Skin epidermis (tissue), 12 donors: ENCODE measurements around the gene TMEM11.
"Not testable (repeated sequence)": the region's sequence is repeated elsewhere in the genome, so short reads cannot be mapped to it uniquely, and the experiment has no call there.

Experiments
- H3K27ac ChIP-seq, 21 experiments: fragments of 200-600 bp; sonication (generic) in 11 of 21; one replicate each; pipeline ENCODE4 v1.5.0; 2020; ENCODE audit warnings: mild to moderate bottlenecking in 3 of 21, inconsistent platforms in 2 of 21, moderate library complexity in 2 of 21
- H3K4me3 ChIP-seq, 7 experiments: fragments of 200-600 bp; sonication (generic) in 2 of 7; one replicate each; pipeline ENCODE4 v1.5.0; 2020; ENCODE audit warnings: inconsistent platforms in 2 of 7, mild to moderate bottlenecking in 2 of 7, moderate library complexity in 1 of 7

Gene TMEM11

GRCh38 chr17:21243516-21244303 is 29.7 kb upstream of the TMEM11 start:
- Histone ChIP-seq H3K4me3 (no peak overlapping the region), H3K27ac (no peak overlapping the region)

DNA sequence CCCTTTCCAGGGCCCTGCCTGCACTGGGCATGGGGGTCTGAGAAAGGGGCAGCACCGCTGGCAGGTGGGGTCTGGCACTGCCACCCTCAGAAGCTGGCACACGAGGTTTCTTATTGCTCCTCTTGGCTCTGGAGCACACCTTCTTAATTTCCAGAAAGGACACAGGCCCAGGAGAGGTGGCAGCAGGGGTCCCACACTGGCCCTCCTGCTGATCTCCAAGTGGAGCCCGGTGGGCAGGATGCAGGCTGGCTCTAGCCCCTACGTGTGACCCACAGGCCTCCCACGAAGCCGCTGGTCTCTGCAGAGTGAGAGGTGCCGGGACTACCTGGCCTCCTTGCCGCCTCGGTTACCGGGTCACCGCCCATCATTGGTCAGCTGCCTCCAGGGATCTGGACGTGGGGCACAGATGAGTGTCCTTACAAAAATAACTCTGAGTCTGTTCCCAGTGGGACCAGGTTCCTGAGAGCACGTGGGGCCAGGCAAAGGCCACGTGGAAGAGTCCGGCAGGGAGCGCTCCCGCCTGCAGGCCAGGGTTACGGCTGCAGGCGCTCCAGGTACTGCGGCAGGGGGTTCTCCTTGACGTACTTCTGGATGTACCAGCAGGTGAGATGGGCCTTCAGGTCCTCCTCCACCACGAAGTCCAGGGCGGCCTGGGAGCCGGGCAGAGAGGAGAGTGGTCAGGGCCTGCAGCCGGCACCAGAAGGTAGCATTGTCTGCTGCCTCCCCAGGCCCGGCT is 29.0 kb upstream of the TMEM11 start:
- H3K4me3 ChIP-seq, result no peak overlapping the region
- peak overlapping the region in 3 of 21 experiments; percentile 3 to 23 (median 15) for H3K27ac ChIP-seq

- Histone ChIP-seq H3K27ac (peak overlapping the region in 4 of 21 experiments; percentile 3 to 23 (median 12)), H3K4me3 (no peak overlapping the region)
These were observed 28.2 kb upstream of the TMEM11 start for GRCh38 chr17:21242026-21242697.

DNA sequence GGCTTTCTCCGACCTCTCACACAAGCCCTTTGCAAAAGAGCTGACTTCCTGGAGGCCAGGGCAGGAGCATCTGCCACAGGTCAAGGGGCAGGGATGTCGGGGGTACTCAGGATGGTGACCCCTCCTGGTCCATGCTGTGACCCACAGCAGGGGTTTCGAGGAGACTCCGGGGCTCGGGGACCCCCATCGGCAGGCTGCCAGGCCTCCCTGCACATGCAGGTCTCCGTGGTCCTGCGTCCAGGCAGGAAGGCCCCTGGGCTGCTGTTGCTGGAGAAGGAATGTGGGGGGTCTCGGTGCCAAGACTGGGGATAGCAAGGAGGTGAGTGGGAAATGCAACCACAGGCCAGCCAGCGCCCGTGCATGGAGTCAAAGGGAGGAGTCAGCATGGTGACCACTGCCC is 27.6 kb upstream of the TMEM11 start:
- peak overlapping the region in 1 of 21 experiments; percentile 10 for H3K27ac ChIP-seq

GRCh38 chr17:21240369-21241055 is 26.6 kb upstream of the TMEM11 start:
- H3K4me3 ChIP-seq, result no peak overlapping the region

More for the DNA sequence above, 27.6 kb upstream of the TMEM11 start:
- H3K4me3 ChIP-seq, result no peak overlapping the region

DNA sequence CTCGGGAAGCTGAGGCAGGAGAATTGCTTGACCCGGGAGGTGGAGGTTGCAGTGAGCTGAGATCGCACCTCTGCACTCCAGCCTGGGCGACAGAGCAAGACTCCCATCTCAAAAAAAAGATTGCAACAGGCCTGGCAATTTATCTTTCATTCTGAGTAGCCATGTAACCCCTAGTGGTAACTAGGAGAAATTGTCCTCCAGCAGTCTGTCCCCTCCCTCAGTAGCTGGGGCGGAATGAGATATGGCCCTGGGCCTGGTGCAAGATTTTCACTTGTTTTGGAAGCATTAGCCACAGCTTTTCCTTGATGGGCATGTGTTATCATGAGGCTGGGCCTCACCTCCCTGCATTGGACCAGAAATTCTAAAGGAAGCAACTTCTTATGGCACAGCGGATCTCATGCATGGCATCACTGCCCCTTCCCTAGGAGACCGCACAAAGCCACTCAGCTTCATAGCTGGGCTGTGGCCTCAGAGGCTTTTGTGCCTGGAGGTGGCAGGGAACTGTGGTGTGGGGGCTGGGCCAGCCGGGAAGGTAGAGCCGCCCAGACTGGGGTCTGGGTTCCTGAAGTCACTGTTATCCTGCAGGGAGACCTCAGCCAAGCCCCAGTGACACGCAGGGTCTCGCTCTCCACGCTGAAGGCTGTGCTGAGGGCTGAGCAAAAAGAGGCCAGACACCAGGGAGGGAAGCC is 25.9 kb upstream of the TMEM11 start:
- Histone ChIP-seq H3K27ac (no peak overlapping the region), H3K4me3 (no peak overlapping the region)

More at GRCh38 chr17:21240369-21241055, 26.6 kb upstream of the TMEM11 start:
- H3K27ac ChIP-seq, result no peak overlapping the region

GRCh38 chr17:21235921-21236320 is 22.0 kb upstream of the TMEM11 start:
- Histone ChIP-seq H3K27ac (no peak overlapping the region), H3K4me3 (no peak overlapping the region)

GRCh38 chr17:21233581-21234347 is 19.8 kb upstream of the TMEM11 start:
- peak overlapping the region in 6 of 21 experiments; percentile 17 to 64 (median 38) for H3K27ac ChIP-seq

DNA sequence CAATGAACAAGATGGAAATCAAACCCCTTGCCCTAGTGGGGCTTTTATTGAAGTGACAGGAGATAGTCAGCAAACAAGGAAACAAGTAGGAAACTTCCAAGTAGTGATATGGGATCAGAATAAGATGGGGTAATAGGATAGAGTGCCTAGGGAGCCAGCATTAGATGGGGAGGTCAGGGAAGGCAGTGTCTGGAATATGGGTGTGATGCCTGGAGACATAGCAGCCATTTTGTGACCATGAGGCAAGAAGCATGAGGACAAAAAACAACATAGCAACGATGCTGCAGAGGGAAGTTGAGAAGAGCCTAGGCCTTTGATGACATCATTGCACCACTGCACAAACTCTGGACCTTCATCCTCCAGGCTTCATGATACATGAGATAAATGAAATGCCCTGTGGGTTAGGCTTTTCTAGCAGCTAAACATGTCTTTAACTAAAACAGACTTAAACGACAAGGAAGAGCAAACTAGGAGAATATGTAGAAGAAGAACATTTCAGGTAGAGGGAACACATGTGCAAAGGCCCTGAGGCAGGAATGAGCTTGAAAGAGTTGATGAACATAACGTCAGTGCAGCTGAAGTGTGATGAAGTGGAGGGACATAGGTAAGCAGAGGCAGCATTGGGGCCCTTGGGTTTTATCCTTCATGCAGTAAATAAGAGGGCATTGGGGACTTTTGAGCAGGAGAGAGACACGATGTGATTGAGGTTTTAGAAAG is 18.2 kb upstream of the TMEM11 start:
- no peak overlapping the region for H3K4me3 ChIP-seq
- no peak overlapping the region for H3K27ac ChIP-seq

More at GRCh38 chr17:21233581-21234347, 19.8 kb upstream of the TMEM11 start:
- H3K4me3 ChIP-seq, result no peak overlapping the region

DNA sequence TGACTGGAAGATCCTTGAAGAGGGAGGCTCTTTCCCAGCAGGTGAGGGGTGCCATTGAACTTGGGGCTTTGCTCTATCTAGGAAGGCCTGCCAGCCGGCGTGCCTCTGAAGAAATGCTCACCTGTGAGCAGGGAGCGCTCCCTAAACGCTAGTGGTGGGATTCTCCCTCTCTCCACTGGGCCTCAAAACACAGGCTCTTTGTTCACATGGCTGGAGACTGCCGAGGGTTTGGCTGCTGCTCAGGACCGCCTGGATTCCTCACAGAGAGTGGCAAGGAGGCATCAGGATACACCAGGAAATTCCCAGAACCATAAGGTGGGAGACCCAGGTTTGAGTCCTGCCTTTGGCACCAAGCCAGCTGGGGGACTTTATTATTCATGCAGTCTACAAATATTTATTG is 17.6 kb upstream of the TMEM11 start:
- Histone ChIP-seq H3K27ac (no peak overlapping the region), H3K4me3 (no peak overlapping the region)

GRCh38 chr17:21228845-21229244 is 14.9 kb upstream of the TMEM11 start:
- H3K27ac ChIP-seq, result no peak overlapping the region

GRCh38 chr17:21228111-21228510 is 14.2 kb upstream of the TMEM11 start:
- no peak overlapping the region for H3K4me3 ChIP-seq
- no peak overlapping the region for H3K27ac ChIP-seq

More at GRCh38 chr17:21228845-21229244, 14.9 kb upstream of the TMEM11 start:
- H3K4me3 ChIP-seq, result no peak overlapping the region

- H3K27ac ChIP-seq, H3K4me3 ChIP-seq: not testable (repeated sequence)
These were observed 13.3 kb upstream of the TMEM11 start for GRCh38 chr17:21227277-21227676.

DNA sequence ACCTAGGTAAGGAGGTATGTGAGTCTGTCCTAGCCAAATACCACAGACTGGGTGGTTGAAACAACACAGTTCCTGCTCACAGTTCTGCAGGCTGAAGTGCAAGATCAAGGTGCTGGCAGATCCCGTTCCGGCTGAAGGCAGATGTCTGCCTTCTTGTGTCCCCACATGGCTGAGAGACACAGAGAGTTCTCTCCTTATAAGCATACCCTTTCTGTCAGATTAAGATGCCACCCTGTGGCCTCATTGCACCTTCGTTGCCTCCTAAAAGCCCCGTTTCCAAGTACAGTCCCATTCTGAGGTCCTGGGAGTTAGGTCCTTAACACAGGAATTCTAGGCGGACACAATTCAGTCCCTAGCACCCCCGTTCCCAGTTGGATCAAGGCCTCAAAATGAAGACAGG is 9.1 kb upstream of the TMEM11 start:
- Histone ChIP-seq H3K4me3 (no peak overlapping the region), H3K27ac (no peak overlapping the region)

DNA sequence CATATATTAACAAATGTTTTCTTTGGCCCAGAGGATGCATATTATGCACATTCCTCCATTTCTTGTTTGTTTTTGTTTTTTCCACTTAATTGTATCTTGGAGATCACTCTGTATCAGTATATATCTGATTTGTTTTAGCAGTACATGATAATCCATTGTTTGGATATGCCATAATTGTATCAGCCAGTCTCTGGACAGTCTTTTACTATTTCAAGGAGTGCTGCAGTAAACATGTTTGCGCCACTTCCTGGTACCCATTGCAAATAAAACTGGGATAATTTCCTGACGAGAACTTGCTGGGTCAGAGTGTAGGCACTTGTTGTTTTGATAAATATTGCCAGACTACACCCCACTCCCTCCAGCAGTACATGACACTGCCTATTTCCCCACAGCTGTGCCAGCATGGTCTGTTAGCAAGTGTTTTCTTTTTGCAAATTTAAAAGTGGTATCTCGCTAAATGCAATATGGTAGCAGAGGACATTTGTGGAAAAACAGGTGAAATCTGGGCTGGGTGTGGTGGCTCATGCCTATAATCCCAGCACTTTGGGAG is 4.9 kb upstream of the TMEM11 start:
- Histone ChIP-seq H3K27ac (no peak overlapping the region), H3K4me3 (no peak overlapping the region)

DNA sequence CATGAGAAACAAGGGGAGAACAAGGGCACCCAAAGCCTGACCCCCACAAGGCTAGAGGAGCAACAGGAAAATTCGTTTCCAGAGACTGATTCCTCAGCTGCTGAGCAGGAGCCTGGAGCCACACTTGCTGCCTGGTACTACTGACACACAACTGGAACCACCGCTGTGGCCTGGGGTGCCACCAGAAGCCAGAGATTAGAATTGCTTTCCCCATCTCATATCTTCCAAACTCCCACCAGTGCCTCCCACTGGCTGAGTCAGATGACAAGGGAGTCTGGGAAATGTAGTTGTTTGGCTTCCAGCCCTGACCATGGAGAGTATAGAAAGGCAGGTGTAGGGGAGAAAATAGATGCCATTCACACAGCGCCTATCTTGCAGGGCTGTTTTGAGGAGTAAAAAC is 4.1 kb upstream of the TMEM11 start:
- H3K27ac ChIP-seq, result no peak overlapping the region
- H3K4me3 ChIP-seq, result no peak overlapping the region

DNA sequence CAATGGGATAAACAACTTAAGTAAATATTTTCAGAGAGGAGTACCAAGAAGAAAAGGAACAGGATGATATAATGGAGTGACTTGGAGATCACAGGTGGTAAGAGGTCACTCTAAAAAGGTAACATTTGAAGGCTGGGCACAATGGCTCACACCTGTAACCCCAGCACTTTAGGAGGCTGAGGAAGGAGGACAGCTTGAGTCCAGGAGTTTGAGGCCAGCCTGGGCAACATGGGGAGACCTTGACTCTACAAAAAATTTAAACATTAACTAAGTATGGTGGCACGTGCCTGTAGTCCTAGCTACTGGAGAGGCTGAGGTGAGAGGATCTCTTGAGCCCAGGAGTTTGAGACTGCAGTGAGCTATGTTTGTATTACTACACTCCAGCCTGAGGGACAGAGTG is 3.4 kb upstream of the TMEM11 start:
- Histone ChIP-seq H3K27ac (no peak overlapping the region), H3K4me3 (no peak overlapping the region)

- Histone ChIP-seq H3K27ac (peak overlapping the region in 1 of 21 experiments; percentile 99), H3K4me3 (no peak overlapping the region)
These were observed 2.0 kb upstream of the TMEM11 start for GRCh38 chr17:21215935-21216334.
